Measurements from ENCODE around the gene EFCAB9.
A peak's percentile ranks its signal among the peaks of the same experiment; 100 is the strongest.

The EFCAB9 gene

DNA sequence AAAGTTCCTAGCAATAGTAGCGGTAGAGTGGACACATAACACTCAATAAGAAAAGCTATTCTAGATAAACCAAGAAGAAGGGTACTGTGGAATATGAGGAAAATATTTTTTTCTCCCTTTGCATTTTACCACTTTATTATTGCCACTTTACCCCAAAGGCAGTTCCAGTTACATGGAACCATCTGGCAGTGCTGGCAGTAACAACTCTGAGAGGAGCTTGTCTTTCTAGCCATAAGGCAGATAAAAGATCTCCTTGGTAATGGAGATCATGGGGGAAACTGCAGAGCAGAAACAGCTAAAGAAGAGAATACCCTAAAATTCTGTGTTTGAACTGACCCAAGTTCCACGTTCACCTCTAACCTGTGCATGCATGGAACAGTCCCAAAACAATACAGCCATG lies 51.1 kb downstream of the EFCAB9 start:
- peak; percentile 15 for DNase-seq

DNA sequence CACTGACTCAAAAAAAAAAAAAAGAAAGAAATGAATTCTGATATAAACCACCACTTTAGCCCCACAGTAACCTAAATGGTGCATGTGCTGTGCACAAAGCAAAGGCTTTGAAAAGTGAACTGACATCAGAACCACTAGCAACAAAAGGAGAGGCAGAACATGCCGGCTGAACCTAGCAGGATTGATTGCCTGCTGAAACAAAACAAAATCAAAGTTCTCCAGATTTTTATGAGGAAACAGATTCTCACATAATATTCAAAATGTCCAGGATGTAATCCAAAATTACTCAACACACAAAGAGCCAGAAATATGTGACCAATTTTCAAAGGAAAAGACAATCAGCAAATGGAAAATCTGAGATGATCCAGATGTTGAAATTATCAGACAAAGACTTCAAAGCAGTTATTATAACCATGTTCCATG lies 51.7 kb downstream of the EFCAB9 start:
- DNase-seq = no peak

DNA sequence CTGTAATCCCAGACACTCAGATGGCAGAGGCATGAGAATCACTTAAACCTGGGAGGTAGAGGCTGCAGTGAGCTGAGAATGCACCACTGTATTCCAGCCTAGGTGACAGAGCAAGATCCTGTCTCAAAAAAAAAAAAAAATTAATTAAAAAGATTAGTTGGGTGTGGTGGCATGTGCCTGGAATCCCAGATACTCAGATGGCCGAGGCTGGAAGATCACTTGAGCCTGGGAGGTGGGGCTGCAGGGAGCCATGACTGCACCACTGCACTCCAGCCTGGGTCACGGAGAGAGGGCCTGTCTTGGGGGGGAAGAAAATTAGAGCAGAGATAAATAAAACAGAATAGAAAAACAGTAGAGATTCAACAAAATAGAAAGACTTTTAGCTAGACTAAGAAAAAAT lies 54.7 kb downstream of the EFCAB9 start:
- DNase-seq = no peak

DNA sequence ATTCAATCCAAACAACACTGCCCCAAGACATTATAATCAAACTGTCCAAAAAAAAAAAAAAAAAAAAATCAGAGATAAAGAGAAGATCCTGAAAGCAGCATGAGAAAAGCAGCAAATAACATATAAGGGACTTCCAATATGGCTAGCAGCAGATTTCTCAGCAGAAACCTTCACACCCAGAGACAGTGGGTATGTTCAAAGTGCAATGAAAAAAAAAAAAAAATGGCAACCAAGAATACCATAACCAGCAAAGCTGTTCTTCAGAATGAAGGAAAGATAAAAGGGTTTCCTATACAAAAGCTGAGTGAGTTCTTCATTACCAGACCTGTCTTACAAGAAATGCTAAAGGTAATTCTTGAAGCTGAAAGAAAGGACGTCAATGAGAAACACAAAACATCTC lies 57.4 kb downstream of the EFCAB9 start:
- no peak for DNase-seq

DNA sequence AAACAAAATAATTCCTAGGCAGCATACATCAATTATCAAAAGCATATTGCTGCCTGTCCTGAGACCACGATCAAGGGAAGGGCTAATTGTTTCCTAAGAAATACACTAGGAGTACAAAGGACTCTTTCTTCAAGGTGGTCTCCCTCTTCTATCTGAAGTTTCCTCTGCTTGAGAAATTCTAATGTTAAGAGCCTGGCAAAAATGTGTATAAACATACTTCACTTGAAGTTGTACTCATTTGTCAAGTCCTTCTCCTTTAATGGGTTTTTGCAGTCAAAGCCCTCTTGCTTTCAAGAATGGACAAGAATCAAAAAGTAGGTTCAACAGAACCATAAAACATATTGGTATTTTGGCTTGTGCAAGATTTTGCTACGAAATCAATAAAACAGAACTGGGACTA lies 58.5 kb downstream of the EFCAB9 start:
- DNase-seq = no peak

All from NCI-H446 treated with DMSO at 0.1 percent for 48 hours (cell line).